K562 (cell line): ENCODE results near the gene NUDT22. TPM values are rescaled to one million over a fixed set of nuclear protein-coding genes. Genes with fewer than 3 reads are reported as not detected.

ENCODE experiments used
- DMBX1 ChIP-seq: fragments of 250-450 bp; sonication (Bioruptor Pico); IDR thresholded peaks from 2 replicates; pipeline ENCODE4 v1.8.0; 2022; ENCODE audit warnings: inconsistent platforms, mild to moderate bottlenecking, moderate library complexity, borderline replicate concordance
- E2F3 ChIP-seq: fragments of 250-450 bp; sonication (Bioruptor Pico); IDR thresholded peaks from 2 replicates; pipeline ENCODE4 v1.4.0; 2020; ENCODE audit warnings: mild to moderate bottlenecking
- EP400 ChIP-seq: fragments of 450-650 bp; IDR thresholded peaks from 2 replicates; pipeline ENCODE4 v1.6.1; 2017; ENCODE audit warnings: antibody characterized with exemption, mild to moderate bottlenecking, moderate library complexity
- ETS2 ChIP-seq: IDR thresholded peaks from 2 replicates; pipeline ENCODE4 v1.6.1; 2016; ENCODE audit warnings: borderline replicate concordance, missing genetic modification characterization, mild to moderate bottlenecking, moderate library complexity, missing compliant biosample characterization; ENCODE audit not compliant: poor library complexity, severe bottlenecking
- FOXJ3 ChIP-seq: sonication (generic); formaldehyde crosslinking; IDR thresholded peaks from 2 replicates; pipeline ENCODE4 v1.4.0; 2020; ENCODE audit warnings: mild to moderate bottlenecking, missing genetic modification reagents
- FOXM1 ChIP-seq, 2 experiments: fragments of 450-650 bp in 1 of 2; sonication (generic) in 1 of 2; formaldehyde crosslinking in 1 of 2; IDR thresholded peaks; 2 replicates each; pipeline versions ENCODE4 v1.6.1 to v1.9.0; 2017 to 2022; ENCODE audit warnings: low read depth in 2 of 2, mild to moderate bottlenecking in 2 of 2, missing genetic modification reagents in 1 of 2, moderate library complexity in 1 of 2
- KDM2B ChIP-seq: fragments of 250-450 bp; sonication (Bioruptor Pico); IDR thresholded peaks from 2 replicates; pipeline ENCODE4 v1.8.0; 2021; ENCODE audit warnings: mild to moderate bottlenecking, moderate library complexity
- KLF13 ChIP-seq: fragments of 450-650 bp; IDR thresholded peaks from 2 replicates; pipeline ENCODE4 v1.6.1; 2016; ENCODE audit warnings: missing genetic modification characterization, low read depth, mild to moderate bottlenecking, missing compliant biosample characterization, moderate library complexity, borderline replicate concordance
- MAFG ChIP-seq: fragments of 450-650 bp; conservative IDR thresholded peaks from 2 replicates; pipeline ENCODE4 v1.6.1; 2016; ENCODE audit warnings: missing genetic modification characterization, missing compliant biosample characterization
- NR4A1 ChIP-seq, 2 experiments: fragments of 250-450 bp in 1 of 2; fragments of 450-650 bp in 1 of 2; sonication (Bioruptor Pico) in 1 of 2; IDR thresholded peaks; 2 replicates each; pipeline versions ENCODE4 v1.4.0 to v1.6.1; 2016 to 2020; ENCODE audit warnings: mild to moderate bottlenecking in 2 of 2, missing compliant biosample characterization in 1 of 2, missing genetic modification characterization in 1 of 2, moderate library complexity in 1 of 2
- POLR2G ChIP-seq: fragments of 200-400 bp; formaldehyde crosslinking; IDR thresholded peaks from 2 replicates; pipeline ENCODE4 v1.6.1; 2017; ENCODE audit warnings: low read depth, mild to moderate bottlenecking, antibody characterized with exemption, low read length, moderate library complexity
- PTRF ChIP-seq: fragments of 450-650 bp; IDR thresholded peaks from 2 replicates; pipeline ENCODE4 v1.6.1; 2016; ENCODE audit warnings: mild to moderate bottlenecking, missing genetic modification characterization, missing compliant biosample characterization
- RFX1 ChIP-seq: fragments of 450-650 bp; IDR thresholded peaks from 2 replicates; pipeline ENCODE4 v1.6.1; 2016; ENCODE audit warnings: mild to moderate bottlenecking, moderate library complexity
- RFX7 ChIP-seq: fragments of 250-450 bp; sonication (Bioruptor Pico); IDR thresholded peaks from 2 replicates; pipeline ENCODE4 v1.5.1; 2021; ENCODE audit warnings: mild to moderate bottlenecking
- RHOXF2B ChIP-seq: fragments of 250-450 bp; sonication (Bioruptor Pico); conservative IDR thresholded peaks from 2 replicates; pipeline ENCODE4 v1.5.1; 2021
- SPI1 ChIP-seq: IDR thresholded peaks from 2 replicates; pipeline ENCODE4 v1.6.1; 2011; ENCODE audit warnings: low read depth, low read length, control low read depth, borderline replicate concordance
- SREBF2 ChIP-seq: sonication (generic); formaldehyde crosslinking; IDR thresholded peaks from 2 replicates; pipeline ENCODE4 v1.4.0; 2020; ENCODE audit warnings: mild to moderate bottlenecking, missing genetic modification reagents
- TRIM25 ChIP-seq: fragments of 450-650 bp; IDR thresholded peaks from 2 replicates; pipeline ENCODE4 v1.7.0; 2016; ENCODE audit warnings: borderline replicate concordance
- ZNF124 ChIP-seq: sonication (generic); formaldehyde crosslinking; IDR thresholded peaks from 2 replicates; pipeline ENCODE4 v1.8.1; 2022; ENCODE audit warnings: missing genetic modification reagents
- ZNF445 ChIP-seq: fragments of 250-450 bp; sonication (Bioruptor Pico); IDR thresholded peaks from 2 replicates; pipeline ENCODE4 v1.4.0; 2020; ENCODE audit warnings: low read depth, mild to moderate bottlenecking, moderate library complexity
- polyA plus RNA-seq, 8 experiments: library from polyadenylated mRNA; depleted of rRNA in 4 of 8; stranded (reverse) in 5 of 8; unstranded in 3 of 8; fragments of >200 nt; fragmentation: Nextera tagmentation in 2 of 8; fragmentation: Illumina TruSeq in 1 of 8; extraction: Ambion mirVana in 2 of 8; extraction: Trizol in 1 of 8; gene quantifications; 2 replicates each; pipeline versions ENCODE4 v1.2.1 to v1.2.3, GENCODE V29; 2011 to 2014; ENCODE audit warnings: inconsistent platforms in 1 of 8, missing spikeins in 1 of 8
- total RNA-seq, 7 experiments: library from RNA; depleted of rRNA in 6 of 7; stranded (reverse); fragments of >200 nt in 6 of 7; fragmentation: Illumina TruSeq in 2 of 7; extraction: Trizol in 2 of 7; gene quantifications; 2 replicates each; pipeline versions ENCODE4 v1.2.1 to v1.2.3, GENCODE V29; 2011 to 2021; ENCODE audit warnings: low replicate concordance in 1 of 7
- TF ChIP-seq, protein P1 (sequence below): fragments of 450-650 bp; IDR thresholded peaks from 2 replicates; pipeline ENCODE4 v1.6.1; 2016; ENCODE audit warnings: borderline replicate concordance
- TF ChIP-seq, protein P2 (sequence below): fragments of 450-650 bp; formaldehyde crosslinking; IDR thresholded peaks from 2 replicates; pipeline ENCODE4 v1.4.0; 2020; ENCODE audit warnings: mild to moderate bottlenecking, mixed read lengths

The NUDT22 gene
- total and polyA plus RNA-seq, 9 of the 15 experiments (the other 6 are each of a cell fraction or from before 2014, with no cell fraction given) = 6.3 to 92.6 (median 37.4) TPM

- TF ChIP-seq SPI1 (no peak), DMBX1 (CRISPR knock-in tag) (no peak), E2F3 (CRISPR knock-in tag) (0 out of 2 replicates have a peak, but pooled peaks have one; percentile 6), FOXM1 (IDR thresholded peaks at IDR 0.05; ENCODE audit: low read depth) (no peak), FOXM1 (CRISPR knock-in tag; IDR thresholded peaks at IDR 0.05; ENCODE audit: low read depth) (no peak), KDM2B (CRISPR knock-in tag) (peak; percentile 79; the same call in 1 of the 2 replicates), PTRF (tag) (no peak), KLF13 (tag) (no peak), POLR2G (peak; percentile 79), ETS2 (tag) (no peak), RHOXF2B (CRISPR knock-in tag) (no peak), RFX7 (CRISPR knock-in tag) (no peak), MAFG (tag) (no peak), ZNF124 (no peak), SREBF2 (CRISPR knock-in tag) (no peak; the same call in 1 of the 2 replicates), ZNF445 (CRISPR knock-in tag) (no peak), EP400 (peak; percentile 71), TRIM25 (no peak), NR4A1 (CRISPR knock-in tag; IDR thresholded peaks at IDR 0.05) (no peak), NR4A1 (tag; IDR thresholded peaks at IDR 0.05) (no peak), RFX1 (no peak), FOXJ3 (CRISPR knock-in tag) (no peak)
- TF ChIP-seq, protein P1, sequence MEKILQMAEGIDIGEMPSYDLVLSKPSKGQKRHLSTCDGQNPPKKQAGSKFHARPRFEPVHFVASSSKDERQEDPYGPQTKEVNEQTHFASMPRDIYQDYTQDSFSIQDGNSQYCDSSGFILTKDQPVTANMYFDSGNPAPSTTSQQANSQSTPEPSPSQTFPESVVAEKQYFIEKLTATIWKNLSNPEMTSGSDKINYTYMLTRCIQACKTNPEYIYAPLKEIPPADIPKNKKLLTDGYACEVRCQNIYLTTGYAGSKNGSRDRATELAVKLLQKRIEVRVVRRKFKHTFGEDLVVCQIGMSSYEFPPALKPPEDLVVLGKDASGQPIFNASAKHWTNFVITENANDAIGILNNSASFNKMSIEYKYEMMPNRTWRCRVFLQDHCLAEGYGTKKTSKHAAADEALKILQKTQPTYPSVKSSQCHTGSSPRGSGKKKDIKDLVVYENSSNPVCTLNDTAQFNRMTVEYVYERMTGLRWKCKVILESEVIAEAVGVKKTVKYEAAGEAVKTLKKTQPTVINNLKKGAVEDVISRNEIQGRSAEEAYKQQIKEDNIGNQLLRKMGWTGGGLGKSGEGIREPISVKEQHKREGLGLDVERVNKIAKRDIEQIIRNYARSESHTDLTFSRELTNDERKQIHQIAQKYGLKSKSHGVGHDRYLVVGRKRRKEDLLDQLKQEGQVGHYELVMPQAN = peak; percentile 27; the same call in 1 of the 2 replicates
- TF ChIP-seq, protein P2, sequence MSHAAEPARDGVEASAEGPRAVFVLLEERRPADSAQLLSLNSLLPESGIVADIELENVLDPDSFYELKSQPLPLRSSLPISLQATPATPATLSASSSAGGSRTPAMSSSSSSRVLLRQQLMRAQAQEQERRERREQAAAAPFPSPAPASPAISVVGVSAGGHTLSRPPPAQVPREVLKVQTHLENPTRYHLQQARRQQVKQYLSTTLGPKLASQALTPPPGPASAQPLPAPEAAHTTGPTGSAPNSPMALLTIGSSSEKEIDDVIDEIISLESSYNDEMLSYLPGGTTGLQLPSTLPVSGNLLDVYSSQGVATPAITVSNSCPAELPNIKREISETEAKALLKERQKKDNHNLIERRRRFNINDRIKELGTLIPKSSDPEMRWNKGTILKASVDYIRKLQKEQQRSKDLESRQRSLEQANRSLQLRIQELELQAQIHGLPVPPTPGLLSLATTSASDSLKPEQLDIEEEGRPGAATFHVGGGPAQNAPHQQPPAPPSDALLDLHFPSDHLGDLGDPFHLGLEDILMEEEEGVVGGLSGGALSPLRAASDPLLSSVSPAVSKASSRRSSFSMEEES = no peak
These were observed 15.7 kb downstream of the NUDT22 start (continued) for GRCh38 chr11:64241491-64242374.
